Left ventricle myocardium superior (tissue), 1 donor: ENCODE results near the gene MRPS22. TPM values are rescaled to one million over a fixed set of nuclear protein-coding genes. Genes with fewer than 3 reads are reported as not detected.

Source experiments
- ATAC-seq: fragments of 200-7000 bp; cut with Tn5 transposase; one replicate; pipeline ENCODE4 v1.9.1; 2020; ENCODE audit warnings: mild to moderate bottlenecking, moderate library complexity
- DNase-seq: peaks from one replicate; pipeline ENCODE4 v3.0.0-alpha.2; 2020
- intact Hi-C: fragments of 100-400 bp; cut with micrococcal nuclease; formaldehyde crosslinking; loops from one replicate; pipeline ENCODE4 v1.11.0; 2022
- long read RNA-seq: library from polyadenylated mRNA; unstranded; transcript quantifications from one replicate; pipeline ENCODE4 v2.0.0, GENCODE V29; 2021
- total RNA-seq: library from RNA; stranded (reverse); fragmentation: NEBNext Ultra II Directional; extraction: Animal tissue kit (Norgen Biotek cat#: 25700); gene quantifications from one replicate; pipeline ENCODE4 v1.2.1, GENCODE V29; 2021
- donor health status: DM: no; HTN: yes; CAD: no; lungs with severe emphysema.

The MRPS22 gene
- total RNA-seq: 87.3 TPM
- long read RNA-seq, transcript MRPS22-202 (8 exons, 1,099 nt): minor isoform, 19 of 123 reads
- long read RNA-seq, transcript MRPS22-201 (8 exons, 1,120 nt): major isoform, 97 of 123 reads
- long read RNA-seq, partial matches to known transcripts: 2 of 123 reads
- long read RNA-seq, other reads (novel, unspliced or antisense): 5 of 123 reads

GRCh38 chr3:139343895-139344856, at the start of gene MRPS22:
Gene MRPS22, plus strand, starts transcription at chr3:139344020. Its CDS starts 7 bp downstream, at chr3:139344027.
- ATAC-seq (peak; percentile 97), DNase-seq (peak; percentile 78)
- intact Hi-C loops: no loop called here

- ATAC-seq: peak; percentile 43
- intact Hi-C loops: no loop called here
- no peak for DNase-seq
Observed at GRCh38 chr3:139295040-139295439, 48.8 kb upstream of the MRPS22 start.

GRCh38 chr3:139296141-139296718, 47.6 kb upstream of the MRPS22 start:
- peak; percentile 91 for ATAC-seq
- intact Hi-C loops: no loop called here
- DNase-seq: no peak

- intact Hi-C loops: no loop called here
- DNase-seq (no peak), ATAC-seq (no peak)
Observed at GRCh38 chr3:139297588-139298311, 46.1 kb upstream of the MRPS22 start.

- ATAC-seq (no peak), DNase-seq (no peak)
- intact Hi-C loops: no loop called here
Observed at GRCh38 chr3:139299261-139300132, 44.3 kb upstream of the MRPS22 start.

- ATAC-seq (no peak), DNase-seq (no peak)
- intact Hi-C loops: no loop called here
Observed at GRCh38 chr3:139300416-139300815, 43.4 kb upstream of the MRPS22 start.

GRCh38 chr3:139301183-139301582, 42.6 kb upstream of the MRPS22 start:
- ATAC-seq (no peak), DNase-seq (no peak)

GRCh38 chr3:139301654-139302053, 42.2 kb upstream of the MRPS22 start:
- intact Hi-C loops: no loop called here
- DNase-seq: no peak
- no peak for ATAC-seq

More at GRCh38 chr3:139301183-139301582, 42.6 kb upstream of the MRPS22 start:
- intact Hi-C loops: no loop called here

- DNase-seq (peak; percentile 53), ATAC-seq (peak; percentile 98)
- intact Hi-C loops: no loop called here
Observed at GRCh38 chr3:139302084-139302800, 41.6 kb upstream of the MRPS22 start.

- intact Hi-C loops: no loop called here
- DNase-seq (no peak), ATAC-seq (no peak)
Observed at GRCh38 chr3:139302801-139303113, 41.1 kb upstream of the MRPS22 start.

- DNase-seq: no peak
- ATAC-seq: no peak
- intact Hi-C loops: no loop called here
Observed at GRCh38 chr3:139303216-139303615, 40.6 kb upstream of the MRPS22 start.

GRCh38 chr3:139304383-139304782, 39.4 kb upstream of the MRPS22 start:
- no peak for ATAC-seq
- intact Hi-C loops: no loop called here
- DNase-seq: no peak

GRCh38 chr3:139306078-139306477, 37.7 kb upstream of the MRPS22 start:
- ATAC-seq (no peak), DNase-seq (no peak)
- intact Hi-C loops: no loop called here

- no peak for DNase-seq
- intact Hi-C loops: no loop called here
- ATAC-seq: no peak
Observed at GRCh38 chr3:139307072-139307491, 36.7 kb upstream of the MRPS22 start.

GRCh38 chr3:139307601-139308555, 35.9 kb upstream of the MRPS22 start:
- intact Hi-C loops: no loop called here
- no peak for DNase-seq
- ATAC-seq: no peak

GRCh38 chr3:139308560-139308959, 35.3 kb upstream of the MRPS22 start:
- intact Hi-C loops: no loop called here
- DNase-seq: no peak
- ATAC-seq: no peak

- DNase-seq: no peak
- ATAC-seq: no peak
- intact Hi-C loops: no loop called here
Observed at GRCh38 chr3:139309061-139309591, 34.7 kb upstream of the MRPS22 start.
